Esophagus squamous epithelium (tissue), 4 donors: Measurements from ENCODE around the gene CHST8.

Source experiments
- POLR2A ChIP-seq, 4 donors: fragments of 450-650 bp; IDR thresholded peaks; one replicate each; pipeline ENCODE4 v1.6.1; 2017; ENCODE audit warnings: antibody characterized with exemption in 4 of 4, mild to moderate bottlenecking in 4 of 4, moderate library complexity in 3 of 4
- TF ChIP-seq, protein P1 (sequence below), 6 experiments: fragments of 450-650 bp in 4 of 6; fragments of 200-600 bp in 2 of 6; sonication (generic) in 2 of 6; IDR thresholded peaks; one replicate each; pipeline ENCODE4 v1.5.1; 2016 to 2019; ENCODE audit warnings: antibody characterized with exemption in 6 of 6, mild to moderate bottlenecking in 4 of 6, moderate library complexity in 4 of 6

DNA sequence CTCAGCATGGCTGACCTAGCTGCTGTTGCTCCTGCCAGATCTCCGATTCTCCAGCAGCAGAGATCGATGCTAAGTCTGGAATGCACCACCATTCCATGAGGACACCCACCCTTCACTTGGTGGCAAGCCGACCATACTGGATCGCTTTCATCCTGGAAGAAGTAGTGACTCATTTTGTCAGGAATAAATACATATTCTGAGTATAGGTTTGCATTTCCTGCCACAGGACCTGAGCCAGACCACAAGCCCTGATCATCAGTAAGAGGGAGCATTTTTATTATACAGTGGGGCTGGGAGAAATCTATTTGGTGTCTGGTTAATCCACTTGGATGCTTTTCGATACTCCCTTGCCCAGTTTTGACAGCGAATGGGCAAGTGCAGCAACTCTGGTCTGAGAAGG lies 164.0 kb downstream of the CHST8 start:
- TF ChIP-seq POLR2A (IDR thresholded peaks at IDR 0.05) = no peak
- TF ChIP-seq, protein P1, sequence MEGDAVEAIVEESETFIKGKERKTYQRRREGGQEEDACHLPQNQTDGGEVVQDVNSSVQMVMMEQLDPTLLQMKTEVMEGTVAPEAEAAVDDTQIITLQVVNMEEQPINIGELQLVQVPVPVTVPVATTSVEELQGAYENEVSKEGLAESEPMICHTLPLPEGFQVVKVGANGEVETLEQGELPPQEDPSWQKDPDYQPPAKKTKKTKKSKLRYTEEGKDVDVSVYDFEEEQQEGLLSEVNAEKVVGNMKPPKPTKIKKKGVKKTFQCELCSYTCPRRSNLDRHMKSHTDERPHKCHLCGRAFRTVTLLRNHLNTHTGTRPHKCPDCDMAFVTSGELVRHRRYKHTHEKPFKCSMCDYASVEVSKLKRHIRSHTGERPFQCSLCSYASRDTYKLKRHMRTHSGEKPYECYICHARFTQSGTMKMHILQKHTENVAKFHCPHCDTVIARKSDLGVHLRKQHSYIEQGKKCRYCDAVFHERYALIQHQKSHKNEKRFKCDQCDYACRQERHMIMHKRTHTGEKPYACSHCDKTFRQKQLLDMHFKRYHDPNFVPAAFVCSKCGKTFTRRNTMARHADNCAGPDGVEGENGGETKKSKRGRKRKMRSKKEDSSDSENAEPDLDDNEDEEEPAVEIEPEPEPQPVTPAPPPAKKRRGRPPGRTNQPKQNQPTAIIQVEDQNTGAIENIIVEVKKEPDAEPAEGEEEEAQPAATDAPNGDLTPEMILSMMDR (IDR thresholded peaks at IDR 0.05) = no peak
